ENCODE measurements around the gene COX7B2. TPM values are rescaled to one million over a fixed set of nuclear protein-coding genes. Genes with fewer than 3 reads are reported as not detected.

The COX7B2 gene
- total and polyA plus RNA-seq, 2 of the 4 experiments (the other 2 are of a cell fraction), result not detected

- no TSS peak for BruUV-seq (replicated peaks)
- no peak overlapping the region for H3K4me3 ChIP-seq (ENCODE audit: insufficient read depth, low read depth, low read length)
- H2AK9ac ChIP-seq (replicated peaks; ENCODE audit: low read depth, low read length, poor library complexity), result no peak overlapping the region
- H4K5ac ChIP-seq (ENCODE audit: low read depth, low read length), result no peak overlapping the region
- peak; percentile 29 for DNase-seq
- no CpG with 5 or more reads among the region's 6 CpGs for WGBS, 2 experiments (ENCODE audit: extremely low coverage in 2 of 2, insufficient read length in 1 of 2)
- no peak overlapping the region for H4K8ac ChIP-seq (ENCODE audit: low read depth in 2 of 2, low read length in 2 of 2)
- TF ChIP-seq MAZ (IDR thresholded peaks at IDR 0.05; ENCODE audit: borderline replicate concordance, low read depth, low read length), result no peak
- TF ChIP-seq SMC3 (IDR thresholded peaks at IDR 0.05; ENCODE audit: low read depth, low read length), result no peak
- no peak for TF ChIP-seq POLR2A (IDR thresholded peaks at IDR 0.05; ENCODE audit: low read depth, low read length)
- TF ChIP-seq ELK1 (IDR thresholded peaks at IDR 0.05; ENCODE audit: borderline replicate concordance, low read depth, low read length), result no peak
- TF ChIP-seq CHD1 (IDR thresholded peaks at IDR 0.05; ENCODE audit: low read depth, low read length), result no peak
- peak; percentile 91 for TF ChIP-seq CEBPB (IDR thresholded peaks at IDR 0.05; ENCODE audit: low read depth, low read length)
- TF ChIP-seq RFX5 (IDR thresholded peaks at IDR 0.05; ENCODE audit: low read depth, low read length), result no peak
- peak; percentile 57; the same call in 1 of the 2 replicates for TF ChIP-seq NFE2L2 (IDR thresholded peaks at IDR 0.05; ENCODE audit: low read depth, low read length)
- no peak for TF ChIP-seq RCOR1 (IDR thresholded peaks at IDR 0.05; ENCODE audit: insufficient replicate concordance, low read length)
- H3K9ac ChIP-seq (ENCODE audit: low read depth, low read length), result no peak overlapping the region
- H2AK5ac ChIP-seq (ENCODE audit: low read depth, low read length), result no peak overlapping the region
- H2AFZ ChIP-seq (replicated peaks; ENCODE audit: low read length, poor library complexity), result no peak overlapping the region
- CTCF ChIA-PET, result no interaction called here
- no peak overlapping the region for H3K23ac ChIP-seq (ENCODE audit: low read depth, low read length)
- H3K14ac ChIP-seq (replicated peaks; ENCODE audit: low read depth, low read length), result no peak overlapping the region
- H2BK15ac ChIP-seq (ENCODE audit: low read depth, low read length), result no peak overlapping the region
- no peak overlapping the region for H4K91ac ChIP-seq (ENCODE audit: insufficient read depth, low read depth, low read length)
- no peaks in the 10 kb centered on the region for H3K79me1 ChIP-seq (ENCODE audit: low read depth in 1 of 2, low read length in 2 of 2)
- POLR2A ChIA-PET (ENCODE audit: unreplicated experiment), result no interaction called here
- H3K27ac ChIP-seq (ENCODE audit: insufficient read depth, low read length), result no peak overlapping the region
- dilution Hi-C loops (cut with HindIII; ENCODE audit: low sequenced_read_pairs, unreplicated experiment) (no loop called here), intact Hi-C loops (cut with micrococcal nuclease) (no loop called here), in situ Hi-C loops (cut with MboI; ENCODE audit: low sequenced_read_pairs) (loop anchor here (25.0 kb wide), 1 partner anchor 615 kb away; no protein-coding TSS in a partner anchor)
- peak overlapping the region; percentile 30; the same call in 1 of the 2 replicates for H3K4me2 ChIP-seq (ENCODE audit: low read depth, low read length)
- no peaks in the 10 kb centered on the region for H4K20me1 ChIP-seq (ENCODE audit: insufficient read depth, low read length)
- no peaks in the 10 kb centered on the region for H3K9me3 ChIP-seq (ENCODE audit: control insufficient read depth, insufficient read depth, low read length)
- no peak overlapping the region for H3K18ac ChIP-seq (ENCODE audit: low read depth, low read length)
- H2BK20ac ChIP-seq (ENCODE audit: low read depth, low read length), result no peak overlapping the region
- H3K56ac ChIP-seq (ENCODE audit: extremely low read depth, insufficient read depth, low read length), result no peak overlapping the region
- no peak overlapping the region for H2BK120ac ChIP-seq (ENCODE audit: low read depth, low read length)
- H3K36me3 ChIP-seq (ENCODE audit: control insufficient read depth, insufficient read depth, low read length), result no peaks in the 10 kb centered on the region
- no peaks in the 10 kb centered on the region for H3K27me3 ChIP-seq (ENCODE audit: control insufficient read depth, insufficient read depth, low read length)
- no peak overlapping the region for H2BK5ac ChIP-seq (ENCODE audit: low read depth, low read length, poor library complexity, severe bottlenecking)
- H3K9me1 ChIP-seq (ENCODE audit: insufficient read depth, low read length), result 0 out of 2 replicates have a peak, but pooled peaks cover 2% of the 10 kb centered on the region
- no peak for ATAC-seq (ENCODE audit: low read depth)
- H3K4me1 ChIP-seq (ENCODE audit: control insufficient read depth, insufficient read depth, low read length), result peaks cover 7% of the 10 kb centered on the region
- H3K4ac ChIP-seq (ENCODE audit: low read depth, low read length), result no peak overlapping the region
These were observed 38.0 kb upstream of the COX7B2 start for GRCh38 chr4:46946919-46947536.

All from IMR-90 (cell line).